ENCODE data around the gene PSMA5.

- no peak for TF ChIP-seq CTCF (conservative IDR thresholded peaks at IDR 0.05; ENCODE audit: low read length)
- TF ChIP-seq EZH2phosphoT487 (IDR thresholded peaks at IDR 0.05; ENCODE audit: borderline replicate concordance, low read depth, low read length) = no peak
These were observed 12.6 kb upstream of the PSMA5 start for GRCh38 chr1:109438798-109439297.

Measured in OCI-LY7 (cell line).